Measurements from ENCODE around the gene NME3. TPM values are rescaled to one million over a fixed set of nuclear protein-coding genes. Genes with fewer than 3 reads are reported as not detected.

Gene NME3
- total and polyA plus RNA-seq, 2 donors: 34.7 to 163 TPM

- Histone ChIP-seq H3K27me3 (ENCODE audit: control insufficient read depth in 2 of 2, insufficient read depth in 1 of 2, low read length in 1 of 2) (no peaks in the 10 kb centered on the region), H3K27ac (ENCODE audit: low read depth in 1 of 2, low read length in 1 of 2) (no peak overlapping the region), H3K9me3 (ENCODE audit: control insufficient read depth in 2 of 2, insufficient read depth in 1 of 2, low read length in 1 of 2) (peaks cover 0 to 1% of the 10 kb centered on the region in 2 donors), H3K36me3 (ENCODE audit: control insufficient read depth in 2 of 2, insufficient read depth in 2 of 2, low read length in 1 of 2) (peaks cover 50 to 63% of the 10 kb centered on the region in 2 donors), H3K4me3 (ENCODE audit: low read length in 2 of 2) (no peak overlapping the region), H3K4me1 (ENCODE audit: control insufficient read depth in 2 of 2, insufficient read depth in 2 of 2, low read length in 2 of 2) (peaks cover 9 to 12% of the 10 kb centered on the region in 2 donors)
- 94% methylated on average over 51 of the region's 51 CpGs for WGBS
- DNase-seq (ENCODE audit: low read depth in 6 of 9, low spot score in 9 of 9): peak in 1 of 9 donors; percentile 2
Observed at GRCh38 chr16:1786242-1787055, 15.1 kb upstream of the NME3 start.

- Histone ChIP-seq H3K36me3 (ENCODE audit: control insufficient read depth in 2 of 2, insufficient read depth in 2 of 2, low read length in 1 of 2) (peaks cover 49 to 61% of the 10 kb centered on the region in 2 donors), H3K4me1 (ENCODE audit: control insufficient read depth in 2 of 2, insufficient read depth in 2 of 2, low read length in 2 of 2) (peaks cover 14 to 18% of the 10 kb centered on the region in 2 donors), H3K9me3 (ENCODE audit: control insufficient read depth in 2 of 2, insufficient read depth in 1 of 2, low read length in 1 of 2) (peaks cover 0 to 1% of the 10 kb centered on the region in 2 donors), H3K27ac (ENCODE audit: low read depth in 1 of 2, low read length in 1 of 2) (no peak overlapping the region), H3K27me3 (ENCODE audit: control insufficient read depth in 2 of 2, insufficient read depth in 1 of 2, low read length in 1 of 2) (no peaks in the 10 kb centered on the region), H3K4me3 (ENCODE audit: low read length in 2 of 2) (no peak overlapping the region)
- DNase-seq (ENCODE audit: low read depth in 6 of 9, low spot score in 9 of 9): no peak
- 97% methylated on average over 14 of the region's 14 CpGs for WGBS
Observed at GRCh38 chr16:1785846-1786170, 14.5 kb upstream of the NME3 start.

- Histone ChIP-seq H3K36me3 (ENCODE audit: control insufficient read depth in 2 of 2, insufficient read depth in 2 of 2, low read length in 1 of 2) (peaks cover 53 to 61% of the 10 kb centered on the region in 2 donors), H3K27ac (ENCODE audit: low read depth in 1 of 2, low read length in 1 of 2) (no peak overlapping the region), H3K27me3 (ENCODE audit: control insufficient read depth in 2 of 2, insufficient read depth in 1 of 2, low read length in 1 of 2) (no peaks in the 10 kb centered on the region), H3K9me3 (ENCODE audit: control insufficient read depth in 2 of 2, insufficient read depth in 1 of 2, low read length in 1 of 2) (peaks cover 0 to 1% of the 10 kb centered on the region in 2 donors), H3K4me3 (ENCODE audit: low read length in 2 of 2) (no peak overlapping the region), H3K4me1 (ENCODE audit: control insufficient read depth in 2 of 2, insufficient read depth in 2 of 2, low read length in 2 of 2) (peaks cover 14 to 19% of the 10 kb centered on the region in 2 donors)
- WGBS: 98% methylated on average over 26 of the region's 26 CpGs
- no peak for DNase-seq (ENCODE audit: low read depth in 6 of 9, low spot score in 9 of 9)
Observed at GRCh38 chr16:1784977-1785845, 13.9 kb upstream of the NME3 start.

- Histone ChIP-seq H3K4me1 (ENCODE audit: control insufficient read depth in 2 of 2, insufficient read depth in 2 of 2, low read length in 2 of 2) (peaks cover 14 to 19% of the 10 kb centered on the region in 2 donors), H3K4me3 (ENCODE audit: low read length in 2 of 2) (peak within 1 kb of the TSS; percentile 57 to 88), H3K27me3 (ENCODE audit: control insufficient read depth in 2 of 2, insufficient read depth in 1 of 2, low read length in 1 of 2) (no peaks in the 10 kb centered on the region), H3K27ac (ENCODE audit: low read depth in 1 of 2, low read length in 1 of 2) (peak within 1 kb of the TSS; percentile 55 to 87), H3K36me3 (ENCODE audit: control insufficient read depth in 2 of 2, insufficient read depth in 2 of 2, low read length in 1 of 2) (peaks cover 53 to 61% of the 10 kb centered on the region in 2 donors), H3K9me3 (ENCODE audit: control insufficient read depth in 2 of 2, insufficient read depth in 1 of 2, low read length in 1 of 2) (peaks cover 0 to 1% of the 10 kb centered on the region in 2 donors)
- WGBS: under 1% methylated on average over 102 of the region's 102 CpGs
- peak; percentile 92 to 99 (median 99) for DNase-seq (ENCODE audit: low read depth in 6 of 9, low spot score in 9 of 9)
Observed at GRCh38 chr16:1782408-1783264, 11.3 kb upstream of the NME3 start, which contains the start of the genes NUBP2 and SPSB3. NUBP2 (plus strand) TSS chr16:1782960; CDS start chr16:1783021, 61 bp downstream. SPSB3 (minus strand) TSS chr16:1782571; CDS start chr16:1781483, 1,088 bp downstream.

GRCh38 chr16:1781758-1782407 lies 10.5 kb upstream of the NME3 start:
- H3K36me3 ChIP-seq (ENCODE audit: control insufficient read depth in 2 of 2, insufficient read depth in 2 of 2, low read length in 1 of 2): peaks cover 54 to 61% of the 10 kb centered on the region in 2 donors
- H3K27ac ChIP-seq (ENCODE audit: low read depth in 1 of 2, low read length in 1 of 2): peak overlapping the region; percentile 24 to 87
- H3K9me3 ChIP-seq (ENCODE audit: control insufficient read depth in 2 of 2, insufficient read depth in 1 of 2, low read length in 1 of 2): peaks cover 0 to 1% of the 10 kb centered on the region in 2 donors
- 1% methylated on average over 69 of the region's 70 CpGs for WGBS
- H3K27me3 ChIP-seq (ENCODE audit: control insufficient read depth in 2 of 2, insufficient read depth in 1 of 2, low read length in 1 of 2): no peaks in the 10 kb centered on the region
- DNase-seq (ENCODE audit: low read depth in 6 of 9, low spot score in 9 of 9): peak in 3 of 9 donors; percentile 17 to 49 (median 26)
- H3K4me3 ChIP-seq (ENCODE audit: low read length in 2 of 2): peak overlapping the region; percentile 57 to 88
- peaks cover 14 to 19% of the 10 kb centered on the region in 2 donors for H3K4me1 ChIP-seq (ENCODE audit: control insufficient read depth in 2 of 2, insufficient read depth in 2 of 2, low read length in 2 of 2)

GRCh38 chr16:1781254-1781653 lies 9.9 kb upstream of the NME3 start:
- DNase-seq (ENCODE audit: low read depth in 6 of 9, low spot score in 9 of 9): no peak
- Histone ChIP-seq H3K27ac (ENCODE audit: low read depth in 1 of 2, low read length in 1 of 2) (no peak overlapping the region), H3K9me3 (ENCODE audit: control insufficient read depth in 2 of 2, insufficient read depth in 1 of 2, low read length in 1 of 2) (peaks cover 0 to 1% of the 10 kb centered on the region in 2 donors), H3K4me1 (ENCODE audit: control insufficient read depth in 2 of 2, insufficient read depth in 2 of 2, low read length in 2 of 2) (peaks cover 14 to 19% of the 10 kb centered on the region in 2 donors), H3K4me3 (ENCODE audit: low read length in 2 of 2) (peak overlapping the region; percentile 57 to 88), H3K27me3 (ENCODE audit: control insufficient read depth in 2 of 2, insufficient read depth in 1 of 2, low read length in 1 of 2) (no peaks in the 10 kb centered on the region), H3K36me3 (ENCODE audit: control insufficient read depth in 2 of 2, insufficient read depth in 2 of 2, low read length in 1 of 2) (peaks cover 56 to 61% of the 10 kb centered on the region in 2 donors)
- 86% methylated on average over 20 of the region's 20 CpGs for WGBS

- WGBS: 96% methylated on average over 6 of the region's 6 CpGs
- Histone ChIP-seq H3K4me1 (ENCODE audit: control insufficient read depth in 2 of 2, insufficient read depth in 2 of 2, low read length in 2 of 2) (peaks cover 14 to 19% of the 10 kb centered on the region in 2 donors), H3K4me3 (ENCODE audit: low read length in 2 of 2) (no peak overlapping the region), H3K27me3 (ENCODE audit: control insufficient read depth in 2 of 2, insufficient read depth in 1 of 2, low read length in 1 of 2) (no peaks in the 10 kb centered on the region), H3K9me3 (ENCODE audit: control insufficient read depth in 2 of 2, insufficient read depth in 1 of 2, low read length in 1 of 2) (no peaks in the 10 kb centered on the region), H3K36me3 (ENCODE audit: control insufficient read depth in 2 of 2, insufficient read depth in 2 of 2, low read length in 1 of 2) (peaks cover 61 to 64% of the 10 kb centered on the region in 2 donors), H3K27ac (ENCODE audit: low read depth in 1 of 2, low read length in 1 of 2) (no peak overlapping the region)
- DNase-seq (ENCODE audit: low read depth in 6 of 9, low spot score in 9 of 9): no peak
Observed at GRCh38 chr16:1780677-1781072, 9.3 kb upstream of the NME3 start.
